HTR-8/SVneo (cell line): ENCODE measurements around the gene PFDN4.
"Not testable (repeated sequence)": the region's sequence is repeated elsewhere in the genome, so short reads cannot be mapped to it uniquely, and the experiment has no call there.

Experiments
- DNase-seq: peaks from one replicate; pipeline ENCODE4 v3.0.0; 2011; ENCODE audit warnings: low spot score, mixed read lengths; ENCODE audit not compliant: insufficient read length
- FAIRE-seq: peaks from 2 replicates; lab custom pipeline; 2011; peaks lifted over from hg19 to GRCh38; lab: Jason Lieb, UNC

PFDN4 gene

DNA sequence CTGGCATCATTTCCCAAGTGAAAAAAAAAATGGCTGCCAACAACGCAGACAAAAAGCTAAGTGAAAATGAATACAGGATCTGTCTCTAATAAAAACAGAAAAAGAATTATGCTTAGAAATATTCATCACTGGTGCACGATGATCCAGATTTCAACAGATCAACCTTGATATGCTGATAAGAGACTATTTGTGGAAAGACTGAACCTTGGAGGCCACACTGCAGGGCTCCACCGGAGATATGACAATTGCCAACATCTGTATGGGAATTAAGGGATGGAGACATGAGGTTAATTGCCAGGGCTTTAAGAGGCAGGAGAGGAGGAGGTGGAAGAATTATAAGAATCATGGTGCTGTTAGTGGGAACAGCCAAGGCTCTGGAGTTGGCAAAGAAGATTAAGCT, 48.3 kb downstream of the PFDN4 start:
- FAIRE-seq: no peak
- DNase-seq: no peak

GRCh38 chr20:54257071-54257816, 49.4 kb downstream of the PFDN4 start:
- peak; percentile 85 for FAIRE-seq

GRCh38 chr20:54260116-54260515, 52.2 kb downstream of the PFDN4 start:
- no peak for DNase-seq
- FAIRE-seq: no peak

More at GRCh38 chr20:54257071-54257816, 49.4 kb downstream of the PFDN4 start:
- no peak for DNase-seq

DNA sequence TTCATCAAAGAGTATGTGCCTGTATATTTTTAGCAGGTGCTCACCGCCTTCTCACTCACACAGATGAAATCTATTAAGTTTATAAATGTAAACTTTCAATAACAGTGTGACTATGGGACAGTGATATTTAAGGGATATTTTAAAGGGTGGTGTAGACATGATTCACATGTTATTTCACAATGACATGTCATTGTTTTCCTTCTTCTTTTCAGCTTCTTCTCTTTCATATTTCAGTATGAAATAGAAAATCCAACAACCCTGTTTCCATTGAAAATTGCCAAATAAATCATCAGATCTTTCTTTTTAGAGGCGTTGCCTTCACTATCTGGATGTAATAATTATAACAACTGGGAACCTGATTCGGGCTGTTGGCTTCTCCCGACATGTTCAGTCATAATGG, 54.8 kb downstream of the PFDN4 start:
- no peak for FAIRE-seq
- DNase-seq: no peak

- DNase-seq (no peak), FAIRE-seq (no peak)
Observed at GRCh38 chr20:54263116-54263690, 55.3 kb downstream of the PFDN4 start.

GRCh38 chr20:54265791-54266190, 57.9 kb downstream of the PFDN4 start:
- not testable (repeated sequence) for DNase-seq, FAIRE-seq

GRCh38 chr20:54266844-54267243, 59.0 kb downstream of the PFDN4 start:
- FAIRE-seq: peak; percentile 59
- no peak for DNase-seq

DNA sequence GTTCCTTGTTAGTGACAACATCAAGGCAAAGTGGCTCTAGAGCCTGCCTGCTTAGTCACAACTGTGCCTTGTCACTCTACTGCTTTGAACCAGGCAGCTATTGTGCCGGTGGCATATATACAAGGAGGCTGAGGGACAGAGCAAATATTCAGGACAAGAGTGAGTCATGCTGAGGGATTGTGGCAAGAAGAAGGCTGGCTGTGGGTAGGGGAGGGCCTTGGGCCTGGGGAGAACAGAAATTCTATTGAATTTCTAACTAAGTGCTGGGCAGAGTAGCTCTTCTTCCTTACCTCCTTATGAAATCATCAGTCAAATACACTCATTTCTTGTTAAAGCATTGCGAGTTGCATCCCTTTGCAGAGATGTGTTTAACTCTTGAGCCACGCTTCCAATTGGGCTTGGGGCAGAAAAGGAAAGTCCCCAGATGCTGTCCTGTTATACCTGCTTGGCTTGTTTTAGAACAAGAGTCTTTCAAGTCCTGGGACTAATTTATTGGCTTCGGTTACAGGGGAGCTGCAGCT, 59.7 kb downstream of the PFDN4 start:
- no peak for DNase-seq
- FAIRE-seq: peak; percentile 84

- peak; percentile 9 for FAIRE-seq
- DNase-seq: no peak
Observed at GRCh38 chr20:54268941-54269340, 61.1 kb downstream of the PFDN4 start.
